HG02678 (cell line): ENCODE data around the gene HOXD1.

Experiments used
- ATAC-seq: cut with Tn5 transposase; IDR thresholded peaks from one replicate; pipeline ENCODE4 v1.9.1; 2021; ENCODE audit warnings: mild to moderate bottlenecking, moderate library complexity; ENCODE audit not compliant: unreplicated experiment

HOXD1 gene

GRCh38 chr2:176152350-176153181 is 35.9 kb upstream of the HOXD1 start:
- no peak for ATAC-seq

GRCh38 chr2:176154576-176155252 is 33.8 kb upstream of the HOXD1 start:
- no peak for ATAC-seq

GRCh38 chr2:176155356-176156044 is 33.0 kb upstream of the HOXD1 start:
- no peak for ATAC-seq

- ATAC-seq: no peak
Observed at GRCh38 chr2:176156301-176156806, 32.1 kb upstream of the HOXD1 start.

GRCh38 chr2:176156807-176157498 is 31.5 kb upstream of the HOXD1 start, which contains the start of gene HOXD3:
Gene HOXD3, plus strand, starts transcription at chr2:176157307. Its CDS starts 11,808 bp downstream, at chr2:176169115.
- ATAC-seq: no peak

- no peak for ATAC-seq
Observed at GRCh38 chr2:176157499-176158185, 30.8 kb upstream of the HOXD1 start.

- ATAC-seq: no peak
Observed at GRCh38 chr2:176158186-176158591, 30.3 kb upstream of the HOXD1 start.

GRCh38 chr2:176158855-176159662 is 29.4 kb upstream of the HOXD1 start:
- no peak for ATAC-seq

GRCh38 chr2:176159663-176160250 is 28.7 kb upstream of the HOXD1 start:
- ATAC-seq: no peak

- no peak for ATAC-seq
Observed at GRCh38 chr2:176160251-176160985, 28.1 kb upstream of the HOXD1 start.

GRCh38 chr2:176160986-176161824 is 27.3 kb upstream of the HOXD1 start:
- ATAC-seq: no peak

GRCh38 chr2:176161825-176162626 is 26.4 kb upstream of the HOXD1 start:
- no peak for ATAC-seq

GRCh38 chr2:176162911-176163671 is 25.4 kb upstream of the HOXD1 start:
- no peak for ATAC-seq

GRCh38 chr2:176163672-176164056 is 24.8 kb upstream of the HOXD1 start:
- ATAC-seq: no peak

- ATAC-seq: no peak
Observed at GRCh38 chr2:176164201-176164600, 24.3 kb upstream of the HOXD1 start.
